ACHN (cell line): ENCODE measurements around the gene KCNQ1OT1.

Experiments
- DNase-seq: peaks from one replicate; pipeline ENCODE4 v3.0.0-alpha.2; 2015
- in situ Hi-C: cut with HindIII; loops from 2 replicates; pipeline ENCODE4 v1.10.0; 2017; ENCODE audit warnings: low sequenced_read_pairs, low pct_ligation_motif_present, low pct_unique_long_range_greater_than_20kb

KCNQ1OT1 gene

GRCh38 chr11:2593393-2593950 lies 106.3 kb downstream of the KCNQ1OT1 start:
- DNase-seq: no peak
- in situ Hi-C loops: no loop called here

GRCh38 chr11:2592559-2593392 lies 107.0 kb downstream of the KCNQ1OT1 start:
- no peak for DNase-seq
- in situ Hi-C loops: no loop called here

GRCh38 chr11:2591805-2592204 lies 108.0 kb downstream of the KCNQ1OT1 start:
- in situ Hi-C loops: no loop called here

GRCh38 chr11:2590965-2591754 lies 108.6 kb downstream of the KCNQ1OT1 start:
- no peak for DNase-seq
- in situ Hi-C loops: no loop called here

More at GRCh38 chr11:2591805-2592204, 108.0 kb downstream of the KCNQ1OT1 start:
- no peak for DNase-seq

GRCh38 chr11:2590131-2590964 lies 109.4 kb downstream of the KCNQ1OT1 start:
- DNase-seq: no peak
- in situ Hi-C loops: no loop called here

- in situ Hi-C loops: no loop called here
- DNase-seq: no peak
Observed at GRCh38 chr11:2589538-2589934, 110.3 kb downstream of the KCNQ1OT1 start.

- no peak for DNase-seq
- in situ Hi-C loops: no loop called here
Observed at GRCh38 chr11:2588809-2589537, 110.8 kb downstream of the KCNQ1OT1 start.

GRCh38 chr11:2587976-2588748 lies 111.6 kb downstream of the KCNQ1OT1 start:
- no peak for DNase-seq
- in situ Hi-C loops: no loop called here

- DNase-seq: no peak
- in situ Hi-C loops: no loop called here
Observed at GRCh38 chr11:2587132-2587930, 112.5 kb downstream of the KCNQ1OT1 start.

GRCh38 chr11:2586793-2587131 lies 113.0 kb downstream of the KCNQ1OT1 start:
- DNase-seq: no peak
- in situ Hi-C loops: no loop called here

GRCh38 chr11:2586087-2586792 lies 113.6 kb downstream of the KCNQ1OT1 start:
- DNase-seq: no peak

GRCh38 chr11:2585566-2586086 lies 114.2 kb downstream of the KCNQ1OT1 start:
- DNase-seq: no peak
- in situ Hi-C loops: no loop called here

More at GRCh38 chr11:2586087-2586792, 113.6 kb downstream of the KCNQ1OT1 start:
- in situ Hi-C loops: no loop called here

GRCh38 chr11:2584812-2585565 lies 114.8 kb downstream of the KCNQ1OT1 start:
- in situ Hi-C loops: no loop called here

GRCh38 chr11:2584434-2584811 lies 115.4 kb downstream of the KCNQ1OT1 start:
- no peak for DNase-seq
- in situ Hi-C loops: no loop called here

More at GRCh38 chr11:2584812-2585565, 114.8 kb downstream of the KCNQ1OT1 start:
- no peak for DNase-seq

- in situ Hi-C loops: no loop called here
- no peak for DNase-seq
Observed at GRCh38 chr11:2583605-2583958, 116.2 kb downstream of the KCNQ1OT1 start.
